Esophagus muscularis mucosa (tissue), 4 donors: ENCODE data around the gene SNX7.

Source experiments
- EP300 ChIP-seq: sonication (generic); formaldehyde crosslinking; IDR thresholded peaks from one replicate; pipeline ENCODE4 v1.6.1; 2017; ENCODE audit warnings: antibody characterized with exemption
- POLR2AphosphoS5 ChIP-seq, 2 donors: sonication (generic); formaldehyde crosslinking; IDR thresholded peaks; one replicate each; pipeline ENCODE4 v1.6.1; 2017; ENCODE audit warnings: antibody characterized with exemption in 2 of 2
- TF ChIP-seq, protein P1 (sequence below), 3 experiments: fragments of 200-600 bp in 2 of 3; fragments of 450-650 bp in 1 of 3; sonication (generic) in 2 of 3; IDR thresholded peaks; one replicate each; pipeline ENCODE4 v1.5.1; 2017 to 2019; ENCODE audit warnings: antibody characterized with exemption in 3 of 3, mild to moderate bottlenecking in 2 of 3, moderate library complexity in 1 of 3

- TF ChIP-seq, protein P1, sequence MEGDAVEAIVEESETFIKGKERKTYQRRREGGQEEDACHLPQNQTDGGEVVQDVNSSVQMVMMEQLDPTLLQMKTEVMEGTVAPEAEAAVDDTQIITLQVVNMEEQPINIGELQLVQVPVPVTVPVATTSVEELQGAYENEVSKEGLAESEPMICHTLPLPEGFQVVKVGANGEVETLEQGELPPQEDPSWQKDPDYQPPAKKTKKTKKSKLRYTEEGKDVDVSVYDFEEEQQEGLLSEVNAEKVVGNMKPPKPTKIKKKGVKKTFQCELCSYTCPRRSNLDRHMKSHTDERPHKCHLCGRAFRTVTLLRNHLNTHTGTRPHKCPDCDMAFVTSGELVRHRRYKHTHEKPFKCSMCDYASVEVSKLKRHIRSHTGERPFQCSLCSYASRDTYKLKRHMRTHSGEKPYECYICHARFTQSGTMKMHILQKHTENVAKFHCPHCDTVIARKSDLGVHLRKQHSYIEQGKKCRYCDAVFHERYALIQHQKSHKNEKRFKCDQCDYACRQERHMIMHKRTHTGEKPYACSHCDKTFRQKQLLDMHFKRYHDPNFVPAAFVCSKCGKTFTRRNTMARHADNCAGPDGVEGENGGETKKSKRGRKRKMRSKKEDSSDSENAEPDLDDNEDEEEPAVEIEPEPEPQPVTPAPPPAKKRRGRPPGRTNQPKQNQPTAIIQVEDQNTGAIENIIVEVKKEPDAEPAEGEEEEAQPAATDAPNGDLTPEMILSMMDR (IDR thresholded peaks at IDR 0.05) = no peak
- TF ChIP-seq POLR2AphosphoS5 (IDR thresholded peaks at IDR 0.05) (no peak), EP300 (no peak)
Observed at GRCh38 chr1:98766255-98766654, 104.7 kb downstream of the SNX7 start.
